OCI-LY1 (cell line): ENCODE results near the gene IWS1.
"Not testable (repeated sequence)": the region's sequence is repeated elsewhere in the genome, so short reads cannot be mapped to it uniquely, and the experiment has no call there.

Experiments used
- H2AFZ ChIP-seq: fragments of 200-600 bp; sonication (generic), shearing (Covaris generic); 2 replicates; pipeline ENCODE4 v1.6.0; 2014; ENCODE audit warnings: antibody characterized with exemption, mild to moderate bottlenecking, low read length
- H3F3A ChIP-seq: fragments of 200-600 bp; sonication (generic), shearing (Covaris generic); 2 replicates; pipeline ENCODE4 v1.6.0; 2014; ENCODE audit warnings: mild to moderate bottlenecking, antibody characterized with exemption, low read length, moderate library complexity; ENCODE audit not compliant: insufficient read depth
- H3K27ac ChIP-seq: fragments of 200-600 bp; sonication (generic); 2 replicates; pipeline ENCODE4 v1.5.1; 2014; ENCODE audit warnings: low read length, mixed run types, mild to moderate bottlenecking, low read depth; ENCODE audit not compliant: poor library complexity, severe bottlenecking
- H3K27me3 ChIP-seq: fragments of 200-600 bp; sonication (generic); 2 replicates; pipeline ENCODE4 v1.6.0; 2014; ENCODE audit warnings: antibody characterized with exemption, mild to moderate bottlenecking, low read length, moderate library complexity; ENCODE audit not compliant: insufficient read depth
- H3K36me3 ChIP-seq: fragments of 200-600 bp; sonication (generic); 2 replicates; pipeline ENCODE4 v1.6.1; 2014; ENCODE audit warnings: mild to moderate bottlenecking, antibody characterized with exemption, low read length, moderate library complexity, mixed read lengths; ENCODE audit not compliant: insufficient read depth
- H3K4me1 ChIP-seq: fragments of 200-600 bp; sonication (generic); 2 replicates; pipeline ENCODE4 v1.5.1; 2014; ENCODE audit warnings: mild to moderate bottlenecking, low read length, moderate library complexity; ENCODE audit not compliant: insufficient read depth, severe bottlenecking
- H3K4me2 ChIP-seq: fragments of 200-600 bp; sonication (generic), shearing (Covaris generic); 2 replicates; pipeline ENCODE4 v1.6.1; 2014; ENCODE audit warnings: low read length
- H3K4me3 ChIP-seq: fragments of 200-600 bp; sonication (generic); 2 replicates; pipeline ENCODE4 v1.5.1; 2014; ENCODE audit warnings: low read length, low read depth, mild to moderate bottlenecking, mixed read lengths; ENCODE audit not compliant: poor library complexity, severe bottlenecking
- H3K79me2 ChIP-seq: fragments of 200-600 bp; shearing (Covaris generic); 2 replicates; pipeline ENCODE4 v1.6.1; 2016; ENCODE audit warnings: mixed run types, low read length, mixed read lengths; ENCODE audit not compliant: insufficient read depth
- H3K9ac ChIP-seq: fragments of 200-600 bp; sonication (generic), shearing (Covaris generic); 2 replicates; pipeline ENCODE4 v1.6.1; 2014; ENCODE audit warnings: mild to moderate bottlenecking, low read length, mixed read lengths
- H3K9me2 ChIP-seq: fragments of 200-600 bp; sonication (generic), shearing (Covaris generic); 2 replicates; pipeline ENCODE4 v1.6.1; 2014; ENCODE audit warnings: low read depth, mild to moderate bottlenecking, low read length, mixed read lengths
- H3K9me3 ChIP-seq: fragments of 200-600 bp; shearing (Covaris generic); 2 replicates; pipeline ENCODE4 v1.6.1; 2014; ENCODE audit warnings: low read length, mixed read lengths
- H4K20me1 ChIP-seq: fragments of 200-600 bp; sonication (generic), shearing (Covaris generic); 2 replicates; pipeline ENCODE4 v1.6.0; 2016; ENCODE audit warnings: mild to moderate bottlenecking, low read length; ENCODE audit not compliant: insufficient read depth
- EZH2 ChIP-seq: fragments of 200-600 bp; sonication (generic), shearing (Covaris generic); IDR thresholded peaks from 2 replicates; pipeline ENCODE4 v1.8.0; 2017; ENCODE audit warnings: borderline replicate concordance, mixed run types, mild to moderate bottlenecking, antibody characterized with exemption, low read length, moderate library complexity, mixed read lengths
- TF ChIP-seq, protein P1 (sequence below): fragments of 200-600 bp; sonication (generic), shearing (Covaris generic); IDR thresholded peaks from 2 replicates; pipeline ENCODE4 v1.5.1; 2017; ENCODE audit warnings: mild to moderate bottlenecking, antibody characterized with exemption, low read length, moderate library complexity, mixed read lengths

The IWS1 gene

GRCh38 chr2:127572841-127573240, 46.6 kb upstream of the IWS1 start:
- Histone ChIP-seq H3K79me2 (no peaks in the 10 kb centered on the region), H4K20me1 (no peaks in the 10 kb centered on the region), H3K36me3 (no peaks in the 10 kb centered on the region), H3K9me3 (no peaks in the 10 kb centered on the region), H3K4me3 (no peak overlapping the region), H2AFZ (no peak overlapping the region), H3K4me2 (no peak overlapping the region), H3K9me2 (no peaks in the 10 kb centered on the region), H3K27me3 (no peaks in the 10 kb centered on the region; the same call in 1 of the 2 replicates), H3K27ac (no peak overlapping the region), H3F3A (no peaks in the 10 kb centered on the region), H3K9ac (no peak overlapping the region), H3K4me1 (no peaks in the 10 kb centered on the region)
- TF ChIP-seq EZH2: no peak

- not testable (repeated sequence) for H3K9me2 ChIP-seq, H3K79me2 ChIP-seq, H3K9me3 ChIP-seq, H3K27me3 ChIP-seq, H3F3A ChIP-seq, H3K4me1 ChIP-seq, H3K4me2 ChIP-seq, H4K20me1 ChIP-seq, H2AFZ ChIP-seq, H3K27ac ChIP-seq, H3K4me3 ChIP-seq, H3K9ac ChIP-seq, H3K36me3 ChIP-seq
Observed at GRCh38 chr2:127572352-127572751, 46.1 kb upstream of the IWS1 start.

- Histone ChIP-seq H3K36me3 (no peaks in the 10 kb centered on the region), H3F3A (no peaks in the 10 kb centered on the region), H3K4me3 (no peak overlapping the region), H3K27me3 (0 out of 2 replicates have a peak, but pooled peaks cover 6% of the 10 kb centered on the region), H3K79me2 (no peaks in the 10 kb centered on the region), H3K4me2 (no peak overlapping the region), H3K9ac (no peak overlapping the region), H3K9me3 (no peaks in the 10 kb centered on the region), H3K9me2 (no peaks in the 10 kb centered on the region), H3K4me1 (no peaks in the 10 kb centered on the region), H4K20me1 (no peaks in the 10 kb centered on the region), H2AFZ (no peak overlapping the region), H3K27ac (no peak overlapping the region)
- TF ChIP-seq EZH2: no peak
- TF ChIP-seq, protein P1, sequence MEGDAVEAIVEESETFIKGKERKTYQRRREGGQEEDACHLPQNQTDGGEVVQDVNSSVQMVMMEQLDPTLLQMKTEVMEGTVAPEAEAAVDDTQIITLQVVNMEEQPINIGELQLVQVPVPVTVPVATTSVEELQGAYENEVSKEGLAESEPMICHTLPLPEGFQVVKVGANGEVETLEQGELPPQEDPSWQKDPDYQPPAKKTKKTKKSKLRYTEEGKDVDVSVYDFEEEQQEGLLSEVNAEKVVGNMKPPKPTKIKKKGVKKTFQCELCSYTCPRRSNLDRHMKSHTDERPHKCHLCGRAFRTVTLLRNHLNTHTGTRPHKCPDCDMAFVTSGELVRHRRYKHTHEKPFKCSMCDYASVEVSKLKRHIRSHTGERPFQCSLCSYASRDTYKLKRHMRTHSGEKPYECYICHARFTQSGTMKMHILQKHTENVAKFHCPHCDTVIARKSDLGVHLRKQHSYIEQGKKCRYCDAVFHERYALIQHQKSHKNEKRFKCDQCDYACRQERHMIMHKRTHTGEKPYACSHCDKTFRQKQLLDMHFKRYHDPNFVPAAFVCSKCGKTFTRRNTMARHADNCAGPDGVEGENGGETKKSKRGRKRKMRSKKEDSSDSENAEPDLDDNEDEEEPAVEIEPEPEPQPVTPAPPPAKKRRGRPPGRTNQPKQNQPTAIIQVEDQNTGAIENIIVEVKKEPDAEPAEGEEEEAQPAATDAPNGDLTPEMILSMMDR: no peak
Observed at GRCh38 chr2:127570282-127571250, 44.3 kb upstream of the IWS1 start.

GRCh38 chr2:127569666-127570065, 43.4 kb upstream of the IWS1 start:
- Histone ChIP-seq H3K36me3 (no peaks in the 10 kb centered on the region), H2AFZ (no peak overlapping the region), H3K9me3 (no peaks in the 10 kb centered on the region), H4K20me1 (no peaks in the 10 kb centered on the region), H3K27ac (no peak overlapping the region), H3F3A (no peaks in the 10 kb centered on the region), H3K9me2 (no peaks in the 10 kb centered on the region), H3K9ac (no peak overlapping the region), H3K27me3 (0 out of 2 replicates have a peak, but pooled peaks cover 6% of the 10 kb centered on the region), H3K79me2 (no peaks in the 10 kb centered on the region), H3K4me3 (no peak overlapping the region), H3K4me2 (no peak overlapping the region), H3K4me1 (no peaks in the 10 kb centered on the region)
- TF ChIP-seq, protein P1: no peak
- TF ChIP-seq EZH2: no peak
